Gastroesophageal sphincter (tissue), 3 donors: ENCODE measurements around the gene AUTS2.

Experiments
- CTCF ChIP-seq, 4 experiments: fragments of 200-600 bp in 2 of 4; fragments of 450-650 bp in 2 of 4; sonication (generic) in 1 of 4; IDR thresholded peaks; one replicate each; pipeline ENCODE4 v1.5.1; 2017 to 2019; ENCODE audit warnings: antibody characterized with exemption in 4 of 4, mild to moderate bottlenecking in 2 of 4, moderate library complexity in 2 of 4
- EP300 ChIP-seq: sonication (generic); formaldehyde crosslinking; IDR thresholded peaks from one replicate; pipeline ENCODE4 v1.6.1; 2017; ENCODE audit warnings: antibody characterized with exemption, mild to moderate bottlenecking
- POLR2A ChIP-seq, 2 donors: fragments of 450-650 bp; IDR thresholded peaks; one replicate each; pipeline ENCODE4 v1.6.1; 2017; ENCODE audit warnings: antibody characterized with exemption in 2 of 2, mild to moderate bottlenecking in 2 of 2, moderate library complexity in 1 of 2

DNA sequence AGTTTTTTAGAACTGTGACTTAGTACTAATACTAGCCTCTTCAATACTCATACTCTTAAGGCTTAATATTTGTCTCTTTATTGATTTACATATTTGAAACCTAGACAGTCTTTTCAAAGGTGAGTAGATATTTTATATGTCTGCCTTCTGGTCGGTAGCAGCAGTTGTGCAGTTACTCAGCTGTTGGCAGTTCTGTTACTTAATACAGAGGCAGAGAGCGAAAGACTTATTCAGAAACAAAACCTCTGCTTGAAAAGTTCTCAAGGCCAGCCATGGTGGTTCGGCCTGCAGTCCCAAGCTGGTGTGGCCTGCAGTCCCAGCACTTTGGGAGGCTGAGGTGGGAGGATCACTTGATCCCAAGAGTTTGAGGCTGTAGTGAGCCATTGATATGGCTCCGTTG is 84.2 kb downstream of the AUTS2 start:
- TF ChIP-seq POLR2A (IDR thresholded peaks at IDR 0.05), result no peak
- TF ChIP-seq CTCF (IDR thresholded peaks at IDR 0.05), result no peak
- TF ChIP-seq EP300, result no peak
